ENCODE data around the gene TRPC4. TPM values are rescaled to one million over a fixed set of nuclear protein-coding genes. Genes with fewer than 3 reads are reported as not detected.
A peak's percentile ranks its signal among the peaks of the same experiment; 100 is the strongest.

TRPC4 gene
- total RNA-seq, 1 donor from 2014 or later = 3.0 TPM

- no peaks in the 10 kb centered on the region for H3K9me3 Mint-ChIP-seq (ENCODE audit: low read depth)
- peaks cover 1% of the 10 kb centered on the region for H3K36me3 Mint-ChIP-seq (ENCODE audit: low read depth)
- no peaks in the 10 kb centered on the region for H3K27me3 Mint-ChIP-seq (ENCODE audit: low read depth)
- no peaks in the 10 kb centered on the region for H3K4me1 Mint-ChIP-seq (ENCODE audit: low read depth)
- no peak overlapping the region for H3K4me3 Mint-ChIP-seq (ENCODE audit: unreplicated experiment)
- no peak for DNase-seq (ENCODE audit: low spot score)
- no peak for TF ChIP-seq CTCF (IDR thresholded peaks at IDR 0.05)
- H3K27ac Mint-ChIP-seq (ENCODE audit: unreplicated experiment) = no peak overlapping the region
Observed at GRCh38 chr13:37729876-37730275, 139.7 kb downstream of the TRPC4 start.

GRCh38 chr13:37716420-37717195, 153.0 kb downstream of the TRPC4 start:
- TF ChIP-seq CTCF (IDR thresholded peaks at IDR 0.05) = no peak
- H3K27ac Mint-ChIP-seq (ENCODE audit: unreplicated experiment) = peak overlapping the region; percentile 77
- no peaks in the 10 kb centered on the region for H3K36me3 Mint-ChIP-seq (ENCODE audit: low read depth)
- H3K9me3 Mint-ChIP-seq (ENCODE audit: low read depth) = no peaks in the 10 kb centered on the region
- peaks cover 25% of the 10 kb centered on the region for H3K4me1 Mint-ChIP-seq (ENCODE audit: low read depth)
- DNase-seq (ENCODE audit: low spot score) = no peak
- no peak overlapping the region for H3K4me3 Mint-ChIP-seq (ENCODE audit: unreplicated experiment)
- H3K27me3 Mint-ChIP-seq (ENCODE audit: low read depth) = no peaks in the 10 kb centered on the region

- Mint-ChIP-seq H3K9me3 (ENCODE audit: low read depth) (no peaks in the 10 kb centered on the region), H3K36me3 (ENCODE audit: low read depth) (no peaks in the 10 kb centered on the region), H3K4me1 (ENCODE audit: low read depth) (peaks cover 25% of the 10 kb centered on the region), H3K27me3 (ENCODE audit: low read depth) (no peaks in the 10 kb centered on the region), H3K4me3 (ENCODE audit: unreplicated experiment) (no peak overlapping the region), H3K27ac (ENCODE audit: unreplicated experiment) (peak overlapping the region; percentile 77)
- no peak for DNase-seq (ENCODE audit: low spot score)
- TF ChIP-seq CTCF (IDR thresholded peaks at IDR 0.05) = no peak
Observed at GRCh38 chr13:37715606-37716015, 154.0 kb downstream of the TRPC4 start.

- no peak for DNase-seq (ENCODE audit: low spot score)
- H3K4me1 Mint-ChIP-seq (ENCODE audit: low read depth) = peaks cover 3% of the 10 kb centered on the region
- no peak overlapping the region for H3K27ac Mint-ChIP-seq (ENCODE audit: unreplicated experiment)
- TF ChIP-seq CTCF (IDR thresholded peaks at IDR 0.05) = no peak
- no peaks in the 10 kb centered on the region for H3K36me3 Mint-ChIP-seq (ENCODE audit: low read depth)
- H3K9me3 Mint-ChIP-seq (ENCODE audit: low read depth) = no peaks in the 10 kb centered on the region
- H3K27me3 Mint-ChIP-seq (ENCODE audit: low read depth) = no peaks in the 10 kb centered on the region
- H3K4me3 Mint-ChIP-seq (ENCODE audit: unreplicated experiment) = no peak overlapping the region
Observed at GRCh38 chr13:37709318-37709717, 160.3 kb downstream of the TRPC4 start.

- no peaks in the 10 kb centered on the region for H3K36me3 Mint-ChIP-seq (ENCODE audit: low read depth)
Observed at GRCh38 chr13:37707739-37708500, 161.7 kb downstream of the TRPC4 start.

More at GRCh38 chr13:37707739-37708500, 161.7 kb downstream of the TRPC4 start:
- DNase-seq (ENCODE audit: low spot score) = no peak
- H3K4me3 Mint-ChIP-seq (ENCODE audit: unreplicated experiment) = no peak overlapping the region
- no peaks in the 10 kb centered on the region for H3K9me3 Mint-ChIP-seq (ENCODE audit: low read depth)
- peaks cover 3% of the 10 kb centered on the region for H3K4me1 Mint-ChIP-seq (ENCODE audit: low read depth)
- TF ChIP-seq CTCF (IDR thresholded peaks at IDR 0.05) = no peak
- H3K27me3 Mint-ChIP-seq (ENCODE audit: low read depth) = no peaks in the 10 kb centered on the region
- H3K27ac Mint-ChIP-seq (ENCODE audit: unreplicated experiment) = no peak overlapping the region

Data from chondrocyte (in vitro differentiated cells).